Measurements from ENCODE around the gene OR10T2. TPM values are rescaled to one million over a fixed set of nuclear protein-coding genes. Genes with fewer than 3 reads are reported as not detected.
"Not testable (repeated sequence)": the region's sequence is repeated elsewhere in the genome, so short reads cannot be mapped to it uniquely, and the experiment has no call there.

Gene OR10T2
- total RNA-seq, 2 experiments from 2014 or later: not detected

- no peaks in the 10 kb centered on the region for H3K4me1 ChIP-seq (ENCODE audit: insufficient read depth, low read length, poor library complexity, severe bottlenecking)
- POLR2A ChIA-PET: no interaction called here
- H3K36me3 ChIP-seq (ENCODE audit: insufficient read depth, low read length): no peaks in the 10 kb centered on the region
- H4K20me1 ChIP-seq (ENCODE audit: insufficient read depth, low read length): no peaks in the 10 kb centered on the region
- TF ChIP-seq CTCF (conservative IDR thresholded peaks at IDR 0.05; ENCODE audit: low read length): no peak
- no peak for TF ChIP-seq EZH2phosphoT487 (IDR thresholded peaks at IDR 0.05; ENCODE audit: borderline replicate concordance, low read depth, low read length)
- H3K4me3 ChIP-seq (ENCODE audit: low read depth, low read length, poor library complexity, severe bottlenecking): no peak overlapping the region
- no peak overlapping the region for H3K27ac ChIP-seq (ENCODE audit: low read depth, low read length, poor library complexity, severe bottlenecking)
- H3K4me2 ChIP-seq (ENCODE audit: low read length): no peak overlapping the region
- no peaks in the 10 kb centered on the region for H3K9me2 ChIP-seq (ENCODE audit: insufficient read depth, low read length)
- H2AFZ ChIP-seq (ENCODE audit: low read length): no peak overlapping the region
- no peak for DNase-seq (ENCODE audit: low spot score)
- BruUV-seq (replicated peaks): no TSS peak
- H3K9me3 ChIP-seq (ENCODE audit: low read length): no peaks in the 10 kb centered on the region
- CTCF ChIA-PET (ENCODE audit: unreplicated experiment): no interaction called here
- H3K79me2 ChIP-seq (ENCODE audit: insufficient read depth, low read depth, low read length): no peaks in the 10 kb centered on the region
- intact Hi-C loops (cut with micrococcal nuclease; ENCODE audit: unreplicated experiment): no loop called here
These were observed 8.2 kb downstream of the OR10T2 start for GRCh38 chr1:158391099-158391498.

- CTCF ChIA-PET (ENCODE audit: unreplicated experiment): no interaction called here
- H3K4me2 ChIP-seq (ENCODE audit: low read length): no peak overlapping the region
These were observed 8.9 kb downstream of the OR10T2 start for GRCh38 chr1:158390331-158390730.

GRCh38 chr1:158374860-158375259, 24.4 kb downstream of the OR10T2 start:
- intact Hi-C loops (cut with micrococcal nuclease; ENCODE audit: unreplicated experiment): no loop called here
- TF ChIP-seq CTCF (conservative IDR thresholded peaks at IDR 0.05; ENCODE audit: low read length) (no peak), EZH2phosphoT487 (IDR thresholded peaks at IDR 0.05; ENCODE audit: borderline replicate concordance, low read depth, low read length) (no peak)
- H3K9me2 ChIP-seq (ENCODE audit: insufficient read depth, low read length): no peaks in the 10 kb centered on the region
- no peaks in the 10 kb centered on the region for H3K79me2 ChIP-seq (ENCODE audit: insufficient read depth, low read depth, low read length)
- H2AFZ ChIP-seq (ENCODE audit: low read length): no peak overlapping the region
- no peaks in the 10 kb centered on the region for H3K4me1 ChIP-seq (ENCODE audit: insufficient read depth, low read length, poor library complexity, severe bottlenecking)
- ChIA-PET CTCF (ENCODE audit: unreplicated experiment) (no interaction called here), POLR2A (no interaction called here)
- no peak overlapping the region for H3K4me2 ChIP-seq (ENCODE audit: low read length)
- no peaks in the 10 kb centered on the region for H4K20me1 ChIP-seq (ENCODE audit: insufficient read depth, low read length)
- no peaks in the 10 kb centered on the region for H3K9me3 ChIP-seq (ENCODE audit: low read length)
- H3K36me3 ChIP-seq (ENCODE audit: insufficient read depth, low read length): no peaks in the 10 kb centered on the region
- no peak overlapping the region for H3K27ac ChIP-seq (ENCODE audit: low read depth, low read length, poor library complexity, severe bottlenecking)
- no peak for DNase-seq (ENCODE audit: low spot score)
- no peak overlapping the region for H3K4me3 ChIP-seq (ENCODE audit: low read depth, low read length, poor library complexity, severe bottlenecking)
- no TSS peak for BruUV-seq (replicated peaks)

More at GRCh38 chr1:158390331-158390730, 8.9 kb downstream of the OR10T2 start:
- intact Hi-C loops (cut with micrococcal nuclease; ENCODE audit: unreplicated experiment): no loop called here
- BruUV-seq (replicated peaks): no TSS peak
- Histone ChIP-seq H3K9me3 (ENCODE audit: low read length) (no peaks in the 10 kb centered on the region), H3K36me3 (ENCODE audit: insufficient read depth, low read length) (no peaks in the 10 kb centered on the region), H3K4me3 (ENCODE audit: low read depth, low read length, poor library complexity, severe bottlenecking) (no peak overlapping the region), H4K20me1 (ENCODE audit: insufficient read depth, low read length) (no peaks in the 10 kb centered on the region), H3K79me2 (ENCODE audit: insufficient read depth, low read depth, low read length) (no peaks in the 10 kb centered on the region), H2AFZ (ENCODE audit: low read length) (no peak overlapping the region), H3K9me2 (ENCODE audit: insufficient read depth, low read length) (no peaks in the 10 kb centered on the region), H3K4me1 (ENCODE audit: insufficient read depth, low read length, poor library complexity, severe bottlenecking) (no peaks in the 10 kb centered on the region), H3K27ac (ENCODE audit: low read depth, low read length, poor library complexity, severe bottlenecking) (no peak overlapping the region)
- POLR2A ChIA-PET: no interaction called here
- TF ChIP-seq EZH2phosphoT487 (IDR thresholded peaks at IDR 0.05; ENCODE audit: borderline replicate concordance, low read depth, low read length) (no peak), CTCF (conservative IDR thresholded peaks at IDR 0.05; ENCODE audit: low read length) (no peak)
- no peak for DNase-seq (ENCODE audit: low spot score)

- H3K4me1 ChIP-seq (ENCODE audit: insufficient read depth, low read length, poor library complexity, severe bottlenecking); DNase-seq (ENCODE audit: low spot score); H4K20me1 ChIP-seq (ENCODE audit: insufficient read depth, low read length); H3K27ac ChIP-seq (ENCODE audit: low read depth, low read length, poor library complexity, severe bottlenecking); H3K4me2 ChIP-seq (ENCODE audit: low read length); H3K36me3 ChIP-seq (ENCODE audit: insufficient read depth, low read length); H3K4me3 ChIP-seq (ENCODE audit: low read depth, low read length, poor library complexity, severe bottlenecking); H3K9me3 ChIP-seq (ENCODE audit: low read length); CTCF ChIA-PET (ENCODE audit: unreplicated experiment); POLR2A ChIA-PET; H3K9me2 ChIP-seq (ENCODE audit: insufficient read depth, low read length); H2AFZ ChIP-seq (ENCODE audit: low read length); intact Hi-C loops (cut with micrococcal nuclease; ENCODE audit: unreplicated experiment); H3K79me2 ChIP-seq (ENCODE audit: insufficient read depth, low read depth, low read length); BruUV-seq (replicated peaks): not testable (repeated sequence)
These were observed 25.2 kb downstream of the OR10T2 start for GRCh38 chr1:158374101-158374500.
